Suprapubic skin (tissue), 4 donors: ENCODE results near the gene ZNF582. TPM values are rescaled to one million over a fixed set of nuclear protein-coding genes. Genes with fewer than 3 reads are reported as not detected.

Experiments
- DNase-seq, 2 donors: peaks; one replicate each; pipeline ENCODE4 v3.0.0-alpha.2; 2019; ENCODE audit warnings: low spot score in 2 of 2
- H3K27ac ChIP-seq: fragments of 200-600 bp; sonication (generic); one replicate; pipeline ENCODE4 v1.5.1; 2019
- H3K27me3 ChIP-seq: fragments of 200-600 bp; sonication (generic); one replicate; pipeline ENCODE4 v1.5.1; 2019
- H3K36me3 ChIP-seq: fragments of 200-600 bp; sonication (generic); one replicate; pipeline ENCODE4 v1.5.1; 2019
- H3K4me1 ChIP-seq: fragments of 200-600 bp; sonication (generic); one replicate; pipeline ENCODE4 v1.5.1; 2019
- H3K4me3 ChIP-seq: fragments of 200-600 bp; sonication (generic); one replicate; pipeline ENCODE4 v1.5.1; 2019; ENCODE audit warnings: mild to moderate bottlenecking
- H3K9me3 ChIP-seq: fragments of 200-600 bp; sonication (generic); one replicate; pipeline ENCODE4 v1.5.1; 2019
- EP300 ChIP-seq: sonication (generic); formaldehyde crosslinking; IDR thresholded peaks from one replicate; pipeline ENCODE4 v1.6.1; 2017; ENCODE audit warnings: antibody characterized with exemption
- POLR2A ChIP-seq, 2 donors: fragments of 450-650 bp; IDR thresholded peaks; one replicate each; pipeline ENCODE4 v1.6.1; 2017; ENCODE audit warnings: antibody characterized with exemption in 2 of 2, mild to moderate bottlenecking in 2 of 2, moderate library complexity in 2 of 2
- POLR2AphosphoS5 ChIP-seq, 3 donors: sonication (generic); formaldehyde crosslinking; IDR thresholded peaks; one replicate each; pipeline ENCODE4 v1.6.1; 2017; ENCODE audit warnings: antibody characterized with exemption in 3 of 3
- WGBS: methylation state at CpG from one replicate; pipeline ENCODE4 v1.1.5; 2018; 5-methylcytosine and 5-hydroxymethylcytosine counted together
- total RNA-seq, 4 donors: library from RNA; depleted of rRNA; stranded (reverse); fragments of >200 nt; gene quantifications; one replicate each; pipeline ENCODE4 v1.1.0, GENCODE V29; 2016
- TF ChIP-seq, protein P1 (sequence below), 2 donors: fragments of 200-600 bp in 1 of 2; fragments of 450-650 bp in 1 of 2; sonication (generic) in 1 of 2; IDR thresholded peaks; one replicate each; pipeline ENCODE4 v1.5.1; 2016 to 2019; ENCODE audit warnings: antibody characterized with exemption in 2 of 2, mild to moderate bottlenecking in 1 of 2, moderate library complexity in 1 of 2

Gene ZNF582
- total RNA-seq, 4 donors from 2014 or later: 2.6 to 5.2 (median 3.1) TPM

DNA sequence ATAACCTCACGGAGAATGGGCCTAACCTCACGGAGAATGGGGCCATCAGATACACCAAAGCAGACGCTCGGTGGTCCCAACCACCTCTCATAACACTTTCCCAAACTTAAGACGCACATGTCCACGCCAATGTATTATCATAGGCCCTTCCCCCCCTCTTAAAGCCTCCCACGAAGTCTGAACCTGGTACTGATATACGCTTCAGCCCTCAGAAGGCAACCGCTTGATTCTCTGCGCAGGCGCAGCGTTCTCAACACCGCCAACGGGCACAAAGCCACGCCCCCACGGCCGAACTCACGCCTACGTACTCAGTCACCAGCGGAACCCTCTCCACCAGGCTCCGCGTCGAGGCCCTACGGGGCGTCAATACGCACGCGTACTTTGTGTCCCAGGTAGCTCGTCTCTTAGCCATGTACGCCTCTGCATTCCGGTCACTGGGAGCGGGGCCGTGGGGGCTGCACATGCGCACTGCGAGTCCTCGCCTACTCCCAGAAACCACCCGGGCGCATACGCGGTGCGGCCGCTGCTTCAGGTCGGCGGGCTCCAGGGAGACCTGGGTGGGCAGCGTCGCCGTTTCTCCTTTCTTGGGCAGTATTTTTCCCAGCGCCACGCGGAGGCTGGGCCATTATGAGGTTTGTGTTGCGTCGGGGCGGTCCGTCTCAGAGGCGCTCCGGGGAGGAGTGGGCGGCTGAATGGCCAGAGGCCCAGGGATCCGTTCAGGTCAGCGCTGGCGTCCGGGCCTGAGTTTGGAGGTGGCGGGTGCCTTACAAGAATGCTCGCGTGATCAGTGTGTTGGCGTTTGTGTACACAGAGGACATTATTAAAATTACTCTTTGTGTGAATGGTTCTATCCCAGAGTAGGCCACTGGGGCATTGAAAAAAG is 25.3 kb downstream of the ZNF582 start:
- H3K27ac ChIP-seq: peak overlapping the region; percentile 83
- peaks cover 14% of the 10 kb centered on the region for H3K4me1 ChIP-seq
- peaks cover 20% of the 10 kb centered on the region for H3K36me3 ChIP-seq
- WGBS: 13% methylated on average over 25 of the region's 65 CpGs
- TF ChIP-seq POLR2AphosphoS5 (IDR thresholded peaks at IDR 0.05) (peak in 1 of 3 donors; percentile 9), POLR2A (IDR thresholded peaks at IDR 0.05) (no peak)
- no peaks in the 10 kb centered on the region for H3K27me3 ChIP-seq
- DNase-seq: peak; percentile 93 to 95
- H3K9me3 ChIP-seq: peaks cover 12% of the 10 kb centered on the region
- peak overlapping the region; percentile 69 for H3K4me3 ChIP-seq

GRCh38 chr19:56360841-56361240 is 32.5 kb downstream of the ZNF582 start:
- 76% methylated on average over 2 of the region's 2 CpGs for WGBS
- H3K27me3 ChIP-seq: no peaks in the 10 kb centered on the region
- no peaks in the 10 kb centered on the region for H3K4me1 ChIP-seq
- peaks cover 23% of the 10 kb centered on the region for H3K9me3 ChIP-seq
- no peak for DNase-seq
- TF ChIP-seq, protein P1, sequence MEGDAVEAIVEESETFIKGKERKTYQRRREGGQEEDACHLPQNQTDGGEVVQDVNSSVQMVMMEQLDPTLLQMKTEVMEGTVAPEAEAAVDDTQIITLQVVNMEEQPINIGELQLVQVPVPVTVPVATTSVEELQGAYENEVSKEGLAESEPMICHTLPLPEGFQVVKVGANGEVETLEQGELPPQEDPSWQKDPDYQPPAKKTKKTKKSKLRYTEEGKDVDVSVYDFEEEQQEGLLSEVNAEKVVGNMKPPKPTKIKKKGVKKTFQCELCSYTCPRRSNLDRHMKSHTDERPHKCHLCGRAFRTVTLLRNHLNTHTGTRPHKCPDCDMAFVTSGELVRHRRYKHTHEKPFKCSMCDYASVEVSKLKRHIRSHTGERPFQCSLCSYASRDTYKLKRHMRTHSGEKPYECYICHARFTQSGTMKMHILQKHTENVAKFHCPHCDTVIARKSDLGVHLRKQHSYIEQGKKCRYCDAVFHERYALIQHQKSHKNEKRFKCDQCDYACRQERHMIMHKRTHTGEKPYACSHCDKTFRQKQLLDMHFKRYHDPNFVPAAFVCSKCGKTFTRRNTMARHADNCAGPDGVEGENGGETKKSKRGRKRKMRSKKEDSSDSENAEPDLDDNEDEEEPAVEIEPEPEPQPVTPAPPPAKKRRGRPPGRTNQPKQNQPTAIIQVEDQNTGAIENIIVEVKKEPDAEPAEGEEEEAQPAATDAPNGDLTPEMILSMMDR (IDR thresholded peaks at IDR 0.05): no peak
- TF ChIP-seq POLR2AphosphoS5 (IDR thresholded peaks at IDR 0.05): no peak
- no peak for TF ChIP-seq EP300
- no peak for TF ChIP-seq POLR2A (IDR thresholded peaks at IDR 0.05)
- no peaks in the 10 kb centered on the region for H3K36me3 ChIP-seq
- H3K4me3 ChIP-seq: no peak overlapping the region
- H3K27ac ChIP-seq: no peak overlapping the region

DNA sequence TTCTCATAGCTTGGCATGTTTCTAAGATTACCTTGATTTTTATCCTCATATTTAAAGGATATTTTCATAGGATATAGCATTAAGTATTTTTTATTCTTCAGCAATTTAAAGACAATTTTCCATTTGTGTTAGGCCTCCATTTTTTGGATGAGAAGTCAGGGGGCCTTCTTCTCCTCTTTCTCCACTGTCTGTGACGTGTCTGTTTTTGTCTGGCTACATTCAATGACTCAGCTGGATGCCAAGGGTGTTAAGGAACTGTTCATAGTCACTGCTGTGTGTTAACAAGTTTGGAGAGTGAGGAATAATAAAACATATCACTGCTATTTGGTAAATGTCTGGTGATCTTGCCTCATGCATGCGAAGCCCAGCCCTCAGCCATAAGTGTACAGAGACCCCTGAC is 36.4 kb downstream of the ZNF582 start:
- Histone ChIP-seq H3K4me3 (no peak overlapping the region), H3K9me3 (peaks cover 5% of the 10 kb centered on the region), H3K27ac (no peak overlapping the region), H3K4me1 (no peaks in the 10 kb centered on the region), H3K36me3 (no peaks in the 10 kb centered on the region), H3K27me3 (no peaks in the 10 kb centered on the region)
- DNase-seq: no peak
- WGBS: 82% methylated on average over 2 of the region's 2 CpGs
- TF ChIP-seq POLR2AphosphoS5 (IDR thresholded peaks at IDR 0.05) (no peak), POLR2A (IDR thresholded peaks at IDR 0.05) (no peak), EP300 (no peak)
- TF ChIP-seq, protein P1 (IDR thresholded peaks at IDR 0.05): no peak

DNA sequence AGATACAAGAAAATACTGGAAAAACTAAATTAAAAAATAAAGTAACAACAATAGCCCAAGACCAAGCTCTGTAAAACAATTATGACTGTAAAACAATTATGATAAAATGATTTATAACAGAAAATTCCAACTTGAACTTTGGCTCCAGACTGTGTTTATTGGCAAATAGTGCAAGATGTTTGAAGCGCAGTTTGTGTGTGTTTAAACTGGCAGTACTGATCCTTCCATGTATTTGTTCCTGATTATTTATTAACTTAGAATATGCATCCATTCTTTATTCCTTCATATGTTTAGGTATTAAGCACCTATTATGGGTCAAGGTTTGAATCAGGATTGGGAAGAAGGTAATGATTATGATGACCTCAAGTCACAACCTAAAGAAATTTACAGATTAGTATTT is 37.8 kb downstream of the ZNF582 start:
- Histone ChIP-seq H3K4me1 (no peaks in the 10 kb centered on the region), H3K4me3 (no peak overlapping the region), H3K27me3 (no peaks in the 10 kb centered on the region), H3K36me3 (no peaks in the 10 kb centered on the region), H3K9me3 (peaks cover under 1% of the 10 kb centered on the region), H3K27ac (no peak overlapping the region)
- TF ChIP-seq POLR2AphosphoS5 (IDR thresholded peaks at IDR 0.05): no peak
- no peak for TF ChIP-seq EP300
- TF ChIP-seq POLR2A (IDR thresholded peaks at IDR 0.05): no peak
- WGBS: 79% methylated on average over 1 of the region's 1 CpG
- DNase-seq: no peak

DNA sequence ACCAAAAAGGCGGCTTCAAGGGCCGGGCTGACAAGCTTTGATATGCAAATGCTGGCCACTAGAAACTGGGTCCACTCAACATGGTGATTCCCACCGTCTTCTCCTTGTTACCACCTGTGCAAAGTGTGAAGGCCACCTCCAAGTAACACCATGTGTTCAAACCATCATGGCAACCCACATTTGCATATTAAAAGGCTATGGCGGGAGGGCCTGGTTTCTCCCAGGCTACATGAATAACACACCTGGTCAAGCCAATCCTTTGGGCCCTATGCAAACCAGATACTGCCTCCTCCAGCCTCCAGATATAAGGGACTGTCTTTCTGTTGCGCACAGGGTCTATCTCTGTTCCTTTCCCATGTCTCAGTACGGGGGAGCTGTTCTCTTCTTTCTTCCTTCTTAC is 42.1 kb downstream of the ZNF582 start:
- Histone ChIP-seq H3K4me3 (no peak overlapping the region), H3K36me3 (no peaks in the 10 kb centered on the region), H3K27me3 (no peaks in the 10 kb centered on the region), H3K27ac (no peak overlapping the region), H3K4me1 (no peaks in the 10 kb centered on the region), H3K9me3 (no peaks in the 10 kb centered on the region)
- 83% methylated on average over 6 of the region's 6 CpGs for WGBS
- TF ChIP-seq POLR2AphosphoS5 (IDR thresholded peaks at IDR 0.05) (no peak), EP300 (no peak), POLR2A (IDR thresholded peaks at IDR 0.05) (no peak)
- TF ChIP-seq, protein P1 (IDR thresholded peaks at IDR 0.05): no peak
- no peak for DNase-seq

DNA sequence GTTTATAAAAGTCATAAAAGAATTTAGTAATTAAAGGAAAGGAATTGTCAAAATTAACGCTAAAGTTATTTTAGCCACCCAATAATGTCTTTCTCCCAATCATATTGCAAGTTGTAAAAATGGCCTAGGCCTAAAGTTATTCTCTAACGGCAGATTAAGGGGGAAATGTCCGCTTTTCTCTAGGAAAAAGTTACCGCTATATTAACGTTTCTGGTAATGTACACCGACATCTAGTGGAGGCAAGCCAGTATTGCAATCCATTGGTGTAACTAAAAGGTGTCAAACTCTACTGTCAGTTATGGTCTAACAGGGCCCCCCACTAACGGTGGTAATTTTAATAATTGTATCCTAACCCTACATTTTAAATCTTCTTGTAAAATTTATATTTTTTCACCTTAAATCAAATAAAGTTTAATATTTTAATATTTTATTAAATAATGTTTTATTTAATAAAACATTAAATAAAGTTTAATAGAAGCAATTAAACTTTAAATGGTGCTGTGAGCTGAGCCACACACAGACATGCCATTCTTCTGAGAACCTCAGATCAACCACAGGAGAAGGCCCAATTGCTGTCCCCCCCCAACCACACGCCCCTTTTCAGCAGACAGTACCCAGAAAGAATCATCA is 42.8 kb downstream of the ZNF582 start:
- 15% methylated on average over 8 of the region's 8 CpGs for WGBS
- no peaks in the 10 kb centered on the region for H3K9me3 ChIP-seq
- no peaks in the 10 kb centered on the region for H3K27me3 ChIP-seq
- TF ChIP-seq, protein P1 (IDR thresholded peaks at IDR 0.05): peak; percentile 75 to 78
- TF ChIP-seq POLR2AphosphoS5 (IDR thresholded peaks at IDR 0.05): no peak
- H3K4me3 ChIP-seq: no peak overlapping the region
- no peaks in the 10 kb centered on the region for H3K4me1 ChIP-seq
- H3K36me3 ChIP-seq: no peaks in the 10 kb centered on the region
- no peak for DNase-seq
- no peak overlapping the region for H3K27ac ChIP-seq
